ENCODE results near the gene ADAM29.

Gene ADAM29

GRCh38 chr4:174948826-174949225 is 30.7 kb downstream of the ADAM29 start:
- Histone ChIP-seq H3K4me3 (ENCODE audit: low read length) (no peak overlapping the region), H3K4me1 (ENCODE audit: low read length) (no peaks in the 10 kb centered on the region), H3F3A (ENCODE audit: insufficient read depth, low read length) (no peaks in the 10 kb centered on the region), H3K9ac (ENCODE audit: low read length) (no peak overlapping the region), H4K20me1 (ENCODE audit: insufficient read depth, low read length) (no peaks in the 10 kb centered on the region), H3K4me2 (ENCODE audit: low read depth, low read length) (no peak overlapping the region), H3K79me2 (ENCODE audit: low read length) (no peaks in the 10 kb centered on the region), H3K27ac (ENCODE audit: low read length) (no peak overlapping the region), H3K27me3 (replicated peaks; ENCODE audit: insufficient read depth, low read length) (no peaks in the 10 kb centered on the region), H2AFZ (ENCODE audit: low read length) (no peak overlapping the region), H3K9me3 (replicated peaks; ENCODE audit: insufficient read depth, low read length) (no peaks in the 10 kb centered on the region), H3K36me3 (replicated peaks; ENCODE audit: insufficient read depth, low read length) (no peaks in the 10 kb centered on the region), H3K9me2 (replicated peaks; ENCODE audit: insufficient read depth, low read length) (no peaks in the 10 kb centered on the region)
- no peak for DNase-seq
- TF ChIP-seq EZH2phosphoT487 (IDR thresholded peaks at IDR 0.05; ENCODE audit: low read length) (no peak), CTCF (IDR thresholded peaks at IDR 0.05; ENCODE audit: low read length) (no peak), EZH2 (optimal IDR thresholded peaks at IDR 0.05; ENCODE audit: low read depth, low read length) (no peak)

DNA sequence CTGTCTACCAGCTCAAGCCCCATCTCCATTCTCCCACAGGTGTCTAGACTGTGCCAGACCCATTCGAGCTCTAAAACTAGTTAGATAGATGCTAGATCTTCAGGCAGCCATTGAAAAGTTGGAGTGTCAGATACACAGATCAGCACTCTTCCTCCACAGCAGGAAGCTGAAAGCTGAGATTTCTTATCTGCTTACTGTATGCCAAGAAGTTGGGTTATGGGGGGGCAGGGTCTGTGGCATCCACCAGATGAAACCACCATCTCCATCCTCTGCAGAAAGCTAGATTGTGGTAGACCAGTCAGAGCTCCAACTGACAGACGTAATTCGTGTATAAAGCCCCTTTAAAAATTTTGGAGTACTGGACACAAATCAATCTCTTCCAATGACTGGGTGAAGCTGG is 54.8 kb downstream of the ADAM29 start:
- no peaks in the 10 kb centered on the region for H4K20me1 ChIP-seq (ENCODE audit: insufficient read depth, low read length)
- H3K79me2 ChIP-seq (ENCODE audit: low read length), result no peaks in the 10 kb centered on the region
- H3K9me3 ChIP-seq (replicated peaks; ENCODE audit: insufficient read depth, low read length), result no peaks in the 10 kb centered on the region
- no peaks in the 10 kb centered on the region for H3K9me2 ChIP-seq (replicated peaks; ENCODE audit: insufficient read depth, low read length)
- no peaks in the 10 kb centered on the region for H3K27me3 ChIP-seq (replicated peaks; ENCODE audit: insufficient read depth, low read length)
- no peak for TF ChIP-seq EZH2phosphoT487 (IDR thresholded peaks at IDR 0.05; ENCODE audit: low read length)
- no peak for TF ChIP-seq EZH2 (optimal IDR thresholded peaks at IDR 0.05; ENCODE audit: low read depth, low read length)
- TF ChIP-seq CTCF (IDR thresholded peaks at IDR 0.05; ENCODE audit: low read length), result no peak
- H3F3A ChIP-seq (ENCODE audit: insufficient read depth, low read length), result no peaks in the 10 kb centered on the region
- H3K36me3 ChIP-seq (replicated peaks; ENCODE audit: insufficient read depth, low read length), result no peaks in the 10 kb centered on the region
- no peak overlapping the region for H2AFZ ChIP-seq (ENCODE audit: low read length)
- 0 out of 2 replicates have a peak, but pooled peaks cover 7% of the 10 kb centered on the region for H3K4me1 ChIP-seq (ENCODE audit: low read length)
- no peak overlapping the region for H3K4me2 ChIP-seq (ENCODE audit: low read depth, low read length)
- no peak overlapping the region for H3K9ac ChIP-seq (ENCODE audit: low read length)
- no peak overlapping the region for H3K27ac ChIP-seq (ENCODE audit: low read length)
- no peak for DNase-seq
- H3K4me3 ChIP-seq (ENCODE audit: low read length), result no peak overlapping the region

DNA sequence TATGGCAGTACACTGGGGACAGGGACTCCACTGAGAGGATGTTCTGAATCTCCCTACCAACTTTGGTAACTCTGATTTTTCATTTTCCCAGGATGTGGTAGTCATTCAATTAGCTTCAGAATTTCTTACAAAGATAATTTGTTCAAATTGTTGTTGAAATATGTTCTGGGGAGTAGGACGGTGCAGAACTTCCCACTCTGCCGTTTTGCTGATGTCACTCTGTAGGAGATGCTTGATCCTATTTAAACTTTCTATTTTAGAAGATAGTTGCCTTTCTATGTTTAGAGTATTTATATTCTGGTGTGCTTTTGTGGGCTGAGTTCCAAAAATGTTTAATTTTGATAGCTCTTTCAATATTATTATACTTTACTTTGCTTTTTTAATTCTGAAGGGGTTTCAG is 55.2 kb downstream of the ADAM29 start:
- H3K9ac ChIP-seq (ENCODE audit: low read length), result no peak overlapping the region
- H4K20me1 ChIP-seq (ENCODE audit: insufficient read depth, low read length), result no peaks in the 10 kb centered on the region

More for the DNA sequence above, 55.2 kb downstream of the ADAM29 start:
- Histone ChIP-seq H3K27ac (ENCODE audit: low read length) (no peak overlapping the region), H3K9me2 (replicated peaks; ENCODE audit: insufficient read depth, low read length) (no peaks in the 10 kb centered on the region), H3K27me3 (replicated peaks; ENCODE audit: insufficient read depth, low read length) (no peaks in the 10 kb centered on the region), H3K4me3 (ENCODE audit: low read length) (no peak overlapping the region), H3F3A (ENCODE audit: insufficient read depth, low read length) (no peaks in the 10 kb centered on the region), H2AFZ (ENCODE audit: low read length) (no peak overlapping the region), H3K4me2 (ENCODE audit: low read depth, low read length) (no peak overlapping the region), H3K9me3 (replicated peaks; ENCODE audit: insufficient read depth, low read length) (no peaks in the 10 kb centered on the region), H3K4me1 (ENCODE audit: low read length) (0 out of 2 replicates have a peak, but pooled peaks cover 7% of the 10 kb centered on the region), H3K36me3 (replicated peaks; ENCODE audit: insufficient read depth, low read length) (no peaks in the 10 kb centered on the region), H3K79me2 (ENCODE audit: low read length) (no peaks in the 10 kb centered on the region)
- no peak for DNase-seq
- TF ChIP-seq EZH2 (optimal IDR thresholded peaks at IDR 0.05; ENCODE audit: low read depth, low read length) (no peak), CTCF (IDR thresholded peaks at IDR 0.05; ENCODE audit: low read length) (no peak), EZH2phosphoT487 (IDR thresholded peaks at IDR 0.05; ENCODE audit: low read length) (no peak)

Measured in MM.1S (cell line).